Skeletal muscle satellite cell (primary cell): Measurements from ENCODE around the gene PTPRD.

Source experiments
- H3K27me3 ChIP-seq: 2 replicates; pipeline ENCODE4 v1.7.0; 2013; ENCODE audit warnings: low read length; ENCODE audit not compliant: control insufficient read depth, insufficient read depth
- H3K36me3 ChIP-seq: 2 replicates; pipeline ENCODE4 v1.7.0; 2013; ENCODE audit warnings: mild to moderate bottlenecking, control low read depth, low read length; ENCODE audit not compliant: insufficient read depth
- H3K4me1 ChIP-seq: 2 replicates; pipeline ENCODE4 v1.7.0; 2013; ENCODE audit warnings: low read length; ENCODE audit not compliant: control insufficient read depth, insufficient read depth
- H3K4me2 ChIP-seq: 2 replicates; pipeline ENCODE4 v1.7.0; 2013; ENCODE audit warnings: mild to moderate bottlenecking, low read length
- H3K4me3 ChIP-seq: 2 replicates; pipeline ENCODE4 v1.7.0; 2013; ENCODE audit warnings: low read length
- H3K9ac ChIP-seq: 2 replicates; pipeline ENCODE4 v1.7.0; 2013; ENCODE audit warnings: mild to moderate bottlenecking, low read depth, low read length, moderate library complexity
- H3K9me3 ChIP-seq: replicated peaks from 2 replicates; pipeline ENCODE4 v1.7.0; 2013; ENCODE audit warnings: mild to moderate bottlenecking, control low read depth, low read length

PTPRD gene

DNA sequence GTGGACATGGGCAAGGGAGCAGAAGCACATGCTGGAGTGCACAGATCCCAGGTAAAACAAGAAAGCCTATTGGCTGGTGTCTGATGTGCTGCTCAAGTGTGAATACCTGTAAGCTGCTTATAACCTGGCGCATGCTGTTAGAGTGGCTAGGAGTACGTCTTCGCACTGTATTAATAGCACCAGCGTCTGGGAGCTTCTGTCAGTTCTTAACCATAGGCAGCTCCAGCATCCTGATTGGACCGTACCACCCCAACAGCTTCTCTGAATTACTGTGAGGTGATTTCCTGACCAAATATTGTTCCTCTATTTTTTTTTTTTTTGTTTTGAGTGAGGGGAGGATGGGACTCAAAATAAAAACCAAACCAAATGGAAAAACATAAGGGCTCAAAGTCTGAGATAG, 987.6 kb downstream of the PTPRD start:
- Histone ChIP-seq H3K4me2 (no peak overlapping the region), H3K36me3 (no peaks in the 10 kb centered on the region), H3K9ac (no peak overlapping the region), H3K4me1 (no peaks in the 10 kb centered on the region), H3K4me3 (no peak overlapping the region), H3K9me3 (no peaks in the 10 kb centered on the region), H3K27me3 (peaks cover 9% of the 10 kb centered on the region)

DNA sequence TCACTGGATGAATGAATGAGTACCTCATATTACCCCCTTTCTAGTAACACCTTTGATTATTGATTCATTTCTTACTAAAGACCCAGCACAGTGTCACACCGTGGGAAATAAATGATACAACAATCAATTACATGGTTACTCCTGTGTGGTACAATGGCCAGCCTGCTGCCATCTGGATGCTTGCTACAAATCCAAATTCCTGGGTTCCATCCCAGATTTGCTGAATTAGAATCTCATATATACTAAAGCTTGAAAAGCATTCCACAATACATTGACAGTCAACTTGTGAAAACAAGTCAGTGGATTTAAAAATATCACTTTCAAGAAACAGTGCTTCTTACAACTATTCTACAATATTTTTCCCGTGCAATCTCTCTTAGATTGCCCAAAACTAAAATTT, 989.3 kb downstream of the PTPRD start:
- Histone ChIP-seq H3K36me3 (no peaks in the 10 kb centered on the region), H3K4me3 (no peak overlapping the region), H3K4me2 (no peak overlapping the region), H3K9me3 (no peaks in the 10 kb centered on the region), H3K9ac (no peak overlapping the region), H3K27me3 (peaks cover 6% of the 10 kb centered on the region), H3K4me1 (no peaks in the 10 kb centered on the region)

DNA sequence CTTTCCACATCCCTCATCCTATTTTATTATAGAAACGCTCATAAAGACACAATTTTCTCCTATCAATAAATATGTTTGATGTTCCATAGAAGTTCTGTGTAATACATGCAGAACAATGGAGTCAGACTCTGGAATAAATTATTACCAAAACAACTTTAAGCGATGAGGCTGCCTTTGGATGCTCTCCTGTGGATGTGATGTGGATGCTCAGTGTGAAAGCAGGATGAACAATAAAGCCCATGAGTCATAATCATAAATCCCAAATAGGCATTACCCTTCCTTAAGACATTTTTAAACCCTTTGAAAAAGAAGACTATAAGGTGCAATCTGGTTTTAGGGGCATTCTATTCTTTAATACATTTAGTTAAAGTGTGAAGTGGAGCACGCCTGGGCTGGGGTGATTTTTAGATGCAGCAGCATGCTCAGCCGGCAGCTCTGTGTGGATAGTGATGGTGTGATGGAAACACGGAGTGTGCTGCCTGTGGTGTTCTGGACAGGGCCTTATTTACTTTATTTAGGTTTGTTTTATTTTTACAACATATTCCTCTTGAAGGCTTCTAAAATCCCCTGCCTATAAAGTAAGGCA, 991.4 kb downstream of the PTPRD start:
- Histone ChIP-seq H3K36me3 (no peaks in the 10 kb centered on the region), H3K27me3 (peaks cover 6% of the 10 kb centered on the region), H3K9me3 (no peaks in the 10 kb centered on the region), H3K4me3 (no peak overlapping the region), H3K9ac (no peak overlapping the region), H3K4me1 (no peaks in the 10 kb centered on the region), H3K4me2 (no peak overlapping the region)

DNA sequence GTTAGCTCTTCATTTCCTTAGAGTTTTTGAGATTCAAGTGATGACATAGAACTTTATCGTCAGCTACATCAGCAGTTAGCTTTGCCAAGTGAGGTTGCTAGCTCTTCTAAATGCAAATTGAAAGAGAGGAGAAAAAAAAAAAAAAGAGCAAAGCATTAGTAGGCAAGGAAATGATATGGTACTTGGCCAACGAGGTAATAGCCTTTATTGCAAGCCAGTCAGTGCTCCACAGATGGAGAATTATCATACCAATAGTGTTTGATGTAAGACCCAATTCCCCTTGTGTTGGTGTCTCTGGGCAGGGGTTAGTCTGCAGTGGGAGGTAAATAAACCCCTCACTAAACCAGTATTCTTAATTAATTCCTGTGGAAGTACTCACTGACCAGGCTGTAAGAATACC, 992.1 kb downstream of the PTPRD start:
- Histone ChIP-seq H3K36me3 (no peaks in the 10 kb centered on the region), H3K9ac (no peak overlapping the region), H3K27me3 (peaks cover 6% of the 10 kb centered on the region), H3K4me3 (no peak overlapping the region), H3K4me2 (no peak overlapping the region), H3K4me1 (no peaks in the 10 kb centered on the region), H3K9me3 (no peaks in the 10 kb centered on the region)

GRCh38 chr9:9615086-9615485, 997.7 kb downstream of the PTPRD start:
- peaks cover 3% of the 10 kb centered on the region for H3K27me3 ChIP-seq
- H3K4me3 ChIP-seq, result no peak overlapping the region
- H3K4me2 ChIP-seq, result no peak overlapping the region
- H3K9ac ChIP-seq, result no peak overlapping the region
- no peaks in the 10 kb centered on the region for H3K36me3 ChIP-seq
- no peaks in the 10 kb centered on the region for H3K4me1 ChIP-seq
- H3K9me3 ChIP-seq, result no peaks in the 10 kb centered on the region

GRCh38 chr9:9614607-9615006, 998.2 kb downstream of the PTPRD start:
- Histone ChIP-seq H3K9ac (no peak overlapping the region), H3K36me3 (no peaks in the 10 kb centered on the region), H3K4me3 (no peak overlapping the region), H3K9me3 (no peaks in the 10 kb centered on the region), H3K4me1 (no peaks in the 10 kb centered on the region), H3K4me2 (no peak overlapping the region), H3K27me3 (peaks cover 3% of the 10 kb centered on the region)

DNA sequence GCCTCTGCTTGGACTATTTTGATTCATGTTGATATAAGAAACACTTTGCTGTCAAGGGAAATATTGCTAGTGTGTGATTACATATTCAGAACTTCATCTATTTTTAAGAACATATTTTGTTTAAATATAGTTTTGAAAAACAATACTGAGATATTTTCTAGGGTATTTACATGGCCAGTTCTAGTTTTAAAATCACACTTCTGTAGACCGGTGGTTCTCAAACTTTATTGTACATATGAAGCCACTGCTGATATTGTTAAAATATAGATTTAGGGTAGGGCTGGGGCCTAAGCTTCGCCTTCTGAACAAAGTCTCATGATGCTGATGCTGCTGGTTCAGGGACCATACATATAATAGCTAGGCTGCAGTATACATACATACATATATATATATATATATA, 1000.0 kb downstream of the PTPRD start:
- H3K4me2 ChIP-seq, result no peak overlapping the region
- H3K4me1 ChIP-seq, result no peaks in the 10 kb centered on the region
- no peak overlapping the region for H3K4me3 ChIP-seq
- H3K27me3 ChIP-seq, result peaks cover 4% of the 10 kb centered on the region
- H3K36me3 ChIP-seq, result no peaks in the 10 kb centered on the region
- no peaks in the 10 kb centered on the region for H3K9me3 ChIP-seq
- no peak overlapping the region for H3K9ac ChIP-seq

DNA sequence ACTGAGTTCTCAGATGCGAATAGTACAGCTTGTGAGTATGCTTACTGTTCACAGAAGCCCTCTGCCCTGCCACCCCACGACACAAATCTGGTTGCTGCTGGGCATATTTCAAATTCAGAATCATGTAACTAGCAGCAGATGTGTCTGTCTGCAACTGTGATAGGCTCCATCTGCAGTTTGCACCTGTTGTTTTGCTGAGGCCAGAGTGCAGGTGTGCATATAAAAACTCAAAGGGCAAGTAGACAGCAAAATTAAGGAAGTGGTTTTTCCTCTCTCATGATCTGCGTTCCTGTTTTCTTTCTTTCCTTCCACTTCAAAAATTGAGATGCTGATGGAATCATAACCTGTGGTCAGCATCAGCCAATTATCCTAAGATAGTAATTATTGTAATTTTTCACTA, 1000.5 kb downstream of the PTPRD start:
- Histone ChIP-seq H3K4me3 (no peak overlapping the region), H3K27me3 (peaks cover 4% of the 10 kb centered on the region), H3K4me1 (no peaks in the 10 kb centered on the region), H3K9ac (no peak overlapping the region), H3K9me3 (no peaks in the 10 kb centered on the region), H3K36me3 (no peaks in the 10 kb centered on the region), H3K4me2 (no peak overlapping the region)

GRCh38 chr9:9605681-9606080, 1007.1 kb downstream of the PTPRD start:
- Histone ChIP-seq H3K4me2 (no peak overlapping the region), H3K27me3 (peaks cover 4% of the 10 kb centered on the region), H3K9me3 (no peaks in the 10 kb centered on the region), H3K4me3 (no peak overlapping the region), H3K9ac (no peak overlapping the region), H3K36me3 (no peaks in the 10 kb centered on the region), H3K4me1 (no peaks in the 10 kb centered on the region)

GRCh38 chr9:9603345-9603744, 1009.5 kb downstream of the PTPRD start:
- no peaks in the 10 kb centered on the region for H3K36me3 ChIP-seq
- peaks cover under 1% of the 10 kb centered on the region for H3K27me3 ChIP-seq
- no peaks in the 10 kb centered on the region for H3K9me3 ChIP-seq
- H3K4me3 ChIP-seq, result no peak overlapping the region
- no peak overlapping the region for H3K4me2 ChIP-seq
- H3K9ac ChIP-seq, result no peak overlapping the region
- H3K4me1 ChIP-seq, result no peaks in the 10 kb centered on the region

DNA sequence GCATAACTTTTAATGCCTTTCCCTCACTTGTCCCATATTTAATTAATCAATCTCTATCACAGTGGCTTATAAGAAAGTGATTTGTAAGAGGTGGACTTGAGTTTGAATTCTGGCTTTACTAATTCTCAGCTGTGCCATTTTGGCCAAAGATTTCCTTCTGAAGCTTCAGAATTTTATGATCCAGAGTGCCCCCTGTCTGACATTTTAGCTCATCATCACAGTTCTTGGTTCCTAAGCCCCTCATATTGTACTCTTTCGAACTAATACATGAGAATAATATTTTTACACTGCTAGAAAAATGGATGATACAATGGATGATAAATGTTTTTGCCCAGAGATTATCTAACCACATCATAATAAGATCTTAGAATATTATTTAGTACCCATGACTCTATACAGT, 1014.1 kb downstream of the PTPRD start:
- Histone ChIP-seq H3K36me3 (no peaks in the 10 kb centered on the region), H3K4me1 (no peaks in the 10 kb centered on the region), H3K9ac (no peak overlapping the region), H3K27me3 (no peaks in the 10 kb centered on the region), H3K4me3 (no peak overlapping the region), H3K4me2 (no peak overlapping the region), H3K9me3 (no peaks in the 10 kb centered on the region)

DNA sequence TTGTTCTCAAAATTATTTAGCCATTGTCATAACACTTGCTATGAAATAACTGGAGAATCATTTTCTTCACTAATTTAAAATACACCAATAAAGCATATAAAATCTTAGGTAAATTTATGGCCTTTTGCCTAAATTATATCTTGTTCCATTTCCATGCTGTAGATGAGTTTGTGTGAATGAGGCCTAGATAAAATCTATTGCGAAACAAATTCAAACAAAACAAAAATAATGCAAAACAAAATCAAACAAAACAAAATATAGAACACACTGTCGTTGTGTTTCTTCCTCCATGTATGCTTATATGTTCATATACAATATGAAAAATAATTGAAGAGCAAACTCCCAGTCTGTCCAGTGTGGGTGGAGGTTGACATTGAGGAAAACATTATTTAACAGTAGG, 1020.7 kb downstream of the PTPRD start:
- Histone ChIP-seq H3K36me3 (no peaks in the 10 kb centered on the region), H3K4me1 (no peaks in the 10 kb centered on the region), H3K9ac (no peak overlapping the region), H3K4me2 (no peak overlapping the region), H3K27me3 (no peaks in the 10 kb centered on the region), H3K9me3 (no peaks in the 10 kb centered on the region), H3K4me3 (no peak overlapping the region)
